Stimulated activated CD4-positive, alpha-beta T cell treated with anti-CD3 and anti-CD28 coated beads, Interleukin-1b, Interleukin-23, amount 100 ng/mL, for 4 hours (primary cell): ENCODE measurements around the gene C10orf71.

ENCODE experiments used
- DNase-seq, 2 donors: peaks; one replicate each; pipeline ENCODE4 v3.0.0-alpha.2; 2020; ENCODE audit warnings: low read depth in 2 of 2

The C10orf71 gene

DNA sequence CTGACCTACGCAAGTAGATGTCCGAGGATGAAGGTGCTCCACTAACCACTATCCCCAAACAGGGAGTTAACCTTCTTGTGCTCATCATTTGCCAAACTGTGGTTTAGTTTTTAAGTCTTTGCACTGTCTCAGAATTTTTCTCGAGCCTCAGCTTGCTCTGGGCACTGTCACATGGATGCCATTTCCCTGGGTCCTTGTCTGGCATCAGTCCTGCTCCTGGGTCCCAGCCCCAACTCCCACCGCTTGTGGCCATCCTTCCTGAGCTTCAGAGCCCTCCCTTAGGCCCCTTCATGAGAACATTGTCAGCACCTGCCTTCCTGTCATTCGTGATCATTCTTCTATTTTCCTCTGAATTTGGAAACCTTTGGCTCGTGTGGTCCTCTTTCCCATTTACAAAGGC is 33.8 kb downstream of the C10orf71 start:
- DNase-seq, result no peak

DNA sequence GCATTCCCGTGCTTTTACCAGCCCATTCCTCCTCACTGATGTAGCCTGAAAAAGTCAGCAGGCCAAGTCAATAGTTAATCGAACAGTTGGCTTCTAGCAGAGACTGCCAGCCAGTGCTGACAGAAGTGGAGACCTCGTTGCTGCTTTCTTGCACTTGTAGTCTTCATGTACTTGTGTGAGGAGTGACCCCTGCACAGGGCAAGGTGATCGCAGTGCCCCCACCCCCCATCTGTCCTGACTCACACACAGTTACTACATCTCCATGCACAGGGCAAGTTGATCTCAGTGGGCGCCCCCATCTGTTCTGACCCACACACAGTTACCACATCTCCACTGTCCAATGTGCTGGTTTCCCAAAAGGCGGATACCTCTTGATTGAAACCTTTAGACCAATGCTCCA is 34.2 kb downstream of the C10orf71 start:
- no peak for DNase-seq

DNA sequence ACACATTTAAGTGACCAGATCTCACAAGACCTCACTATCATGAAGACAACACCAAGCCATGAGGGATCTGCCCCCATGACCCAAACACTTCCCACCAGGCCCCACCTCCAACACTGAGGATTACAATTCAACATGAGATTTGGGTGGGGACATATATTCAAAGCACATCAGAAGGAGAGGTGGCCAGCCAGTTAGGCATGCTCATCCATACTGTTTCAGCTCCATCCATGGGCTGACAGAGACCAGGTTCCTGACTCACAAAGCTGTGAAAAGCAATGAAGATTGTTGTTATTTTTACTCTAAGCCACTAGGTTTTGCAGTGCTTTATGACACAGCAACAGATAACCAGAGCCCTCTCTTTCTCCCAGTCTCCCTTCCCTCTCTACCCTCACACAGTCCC is 36.0 kb downstream of the C10orf71 start:
- DNase-seq, result no peak

DNA sequence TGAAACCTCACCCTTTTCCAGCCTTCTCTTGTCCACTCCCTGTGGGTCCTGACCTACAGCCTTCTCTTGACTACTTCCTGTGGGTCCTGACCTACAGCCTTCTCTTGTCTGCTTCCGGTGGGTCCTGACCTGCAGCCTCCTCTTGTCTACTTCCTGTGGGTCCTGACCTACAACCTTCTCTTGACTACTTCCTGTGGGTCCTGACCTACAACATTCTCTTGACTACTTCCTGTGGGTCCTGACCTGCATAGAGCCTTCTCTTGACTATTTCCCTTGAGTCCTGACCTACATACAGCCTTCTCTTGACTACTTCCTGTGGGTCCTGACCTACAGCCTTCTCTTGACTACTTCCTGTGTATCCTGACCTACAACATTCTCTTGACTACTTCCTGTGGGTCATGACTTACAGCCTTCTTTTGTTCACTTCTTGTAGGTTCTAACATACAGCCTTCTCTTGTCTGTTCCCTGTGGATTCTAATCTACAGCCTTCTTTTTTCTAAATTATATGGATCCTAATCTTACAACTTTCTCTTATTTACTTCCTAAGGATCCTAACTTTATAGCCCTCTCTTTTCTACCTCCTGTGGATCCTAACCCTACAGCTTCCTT is 36.5 kb downstream of the C10orf71 start:
- no peak for DNase-seq

DNA sequence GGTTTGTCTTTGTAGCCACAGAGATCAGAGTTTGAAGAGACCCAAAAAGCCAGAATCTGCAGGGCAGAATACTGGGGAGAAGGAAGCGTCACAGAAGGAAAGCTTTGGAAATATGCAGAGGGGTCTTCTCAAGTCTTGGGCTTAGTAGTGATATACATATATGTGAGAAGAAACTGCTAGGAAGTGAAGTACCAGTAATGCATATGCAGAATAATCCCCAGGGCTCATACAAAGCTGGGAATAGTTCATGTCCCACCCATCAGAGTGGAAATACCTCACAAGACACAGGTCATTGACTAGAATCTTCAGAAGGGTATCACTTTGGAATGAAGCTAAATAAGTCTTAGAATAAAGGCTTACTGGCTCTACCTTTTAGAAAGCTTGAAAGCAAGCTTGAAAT is 39.6 kb downstream of the C10orf71 start:
- no peak for DNase-seq

DNA sequence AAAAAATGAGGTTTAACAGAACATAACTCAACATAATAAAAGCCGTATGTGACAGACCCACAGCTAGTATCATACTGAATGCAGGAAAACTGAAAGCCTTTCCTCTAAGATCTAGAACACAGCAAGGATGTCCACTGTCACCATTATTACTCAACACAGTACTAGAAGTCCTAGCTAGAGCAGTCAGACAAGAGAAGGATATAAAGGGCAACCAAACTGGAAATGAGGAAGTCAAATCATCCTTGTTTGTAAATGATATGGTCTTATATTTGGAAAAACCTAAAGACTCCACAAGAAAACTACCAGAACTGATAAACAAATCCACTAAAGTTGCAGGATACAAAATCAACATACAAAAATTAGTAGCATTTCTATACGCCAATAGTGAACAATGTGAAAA is 45.9 kb downstream of the C10orf71 start:
- DNase-seq, result no peak

DNA sequence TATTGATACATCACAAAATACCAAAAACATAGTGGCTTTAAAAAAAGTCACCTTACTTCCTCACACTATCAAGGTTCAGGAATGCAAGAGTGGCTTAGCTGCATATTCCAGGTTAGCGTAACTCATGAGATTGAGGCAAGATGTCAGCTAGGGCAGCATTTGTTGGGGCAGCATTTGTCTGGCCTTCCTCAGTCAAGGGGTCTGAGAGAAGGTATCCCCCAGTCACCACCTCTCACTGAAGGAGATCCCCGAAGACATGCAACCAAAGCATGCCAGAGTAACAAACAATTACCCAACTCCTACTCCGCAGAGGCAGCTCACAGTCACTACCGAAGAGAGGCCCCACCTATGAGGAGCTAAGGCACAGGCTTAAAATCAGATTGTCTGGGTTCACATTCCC is 48.4 kb downstream of the C10orf71 start:
- DNase-seq, result no peak

DNA sequence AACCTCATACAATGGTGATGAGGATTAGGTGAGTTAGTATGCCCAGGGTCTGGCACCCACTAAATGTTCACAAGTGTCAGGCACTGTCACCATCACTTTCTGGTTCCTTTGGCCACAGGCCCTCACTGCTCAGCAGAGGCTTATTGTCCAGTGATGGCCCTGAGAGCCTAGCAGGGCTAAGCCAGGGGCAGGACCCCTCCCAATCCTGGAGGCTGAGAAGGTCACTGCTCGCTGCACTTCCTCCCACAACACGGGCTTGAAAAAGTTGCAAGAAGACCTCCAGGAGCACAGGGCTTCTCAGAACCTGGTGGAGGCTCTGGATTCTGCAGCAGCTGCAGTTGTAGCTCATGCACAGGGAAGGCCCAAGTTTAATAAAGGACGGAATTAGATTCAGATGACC is 48.9 kb downstream of the C10orf71 start:
- DNase-seq, result no peak

DNA sequence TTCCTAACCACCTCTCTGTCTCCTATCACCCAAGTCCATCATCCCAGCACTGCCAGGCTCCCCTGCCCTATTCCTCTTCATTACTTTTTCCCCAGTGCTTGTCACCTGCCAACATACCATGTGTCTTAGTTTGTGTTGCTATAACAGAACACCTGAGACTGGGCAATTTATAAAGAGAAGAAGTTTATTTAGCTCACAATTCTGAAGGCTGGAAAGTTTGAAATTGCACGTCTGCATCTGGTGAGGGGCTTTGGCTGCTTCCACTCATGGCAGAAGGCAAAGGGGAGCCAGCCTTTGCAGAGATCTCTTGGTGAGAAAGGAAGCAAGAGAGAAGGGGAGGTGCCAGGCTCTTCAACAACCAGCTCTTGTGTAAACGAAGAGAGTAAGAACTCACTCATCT is 49.6 kb downstream of the C10orf71 start:
- DNase-seq, result no peak

DNA sequence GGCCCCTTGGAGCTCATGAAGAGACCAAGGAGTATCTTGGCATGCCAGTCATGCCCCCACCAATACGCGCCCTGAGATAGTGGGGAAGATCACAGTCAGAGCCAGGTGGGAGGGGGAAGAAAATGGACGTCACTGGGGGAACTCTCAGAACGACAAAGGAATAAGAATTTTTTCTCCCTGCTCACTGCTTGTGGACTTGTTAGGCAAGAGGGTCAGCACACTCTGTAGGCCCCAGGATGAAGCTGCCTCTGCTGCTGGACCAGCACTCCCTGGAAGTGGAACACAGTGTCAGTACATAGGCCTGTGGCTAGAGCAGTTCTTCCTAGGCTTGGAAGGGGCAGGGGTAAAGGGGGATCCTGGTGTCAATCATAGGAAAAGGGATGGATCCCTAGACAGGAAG is 50.4 kb downstream of the C10orf71 start:
- DNase-seq, result no peak

DNA sequence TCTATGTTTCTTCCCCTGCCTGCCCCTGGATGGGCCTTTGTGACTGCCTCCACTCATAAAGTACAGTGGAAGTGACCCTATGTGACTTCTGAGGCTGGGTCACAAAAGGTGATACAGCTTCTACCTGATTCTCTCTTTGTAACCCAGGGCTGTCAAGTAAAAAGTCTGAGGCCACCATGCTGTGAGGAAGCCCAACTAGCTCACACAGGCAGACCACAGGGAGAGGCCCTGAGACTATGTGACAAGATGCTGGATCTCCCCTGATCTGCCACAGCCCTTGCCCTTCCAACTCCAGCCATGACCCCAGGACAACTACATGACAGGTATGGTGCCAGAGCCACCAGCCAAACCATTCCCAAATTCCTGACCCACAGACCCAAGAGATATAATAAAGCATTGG is 51.2 kb downstream of the C10orf71 start:
- no peak for DNase-seq

DNA sequence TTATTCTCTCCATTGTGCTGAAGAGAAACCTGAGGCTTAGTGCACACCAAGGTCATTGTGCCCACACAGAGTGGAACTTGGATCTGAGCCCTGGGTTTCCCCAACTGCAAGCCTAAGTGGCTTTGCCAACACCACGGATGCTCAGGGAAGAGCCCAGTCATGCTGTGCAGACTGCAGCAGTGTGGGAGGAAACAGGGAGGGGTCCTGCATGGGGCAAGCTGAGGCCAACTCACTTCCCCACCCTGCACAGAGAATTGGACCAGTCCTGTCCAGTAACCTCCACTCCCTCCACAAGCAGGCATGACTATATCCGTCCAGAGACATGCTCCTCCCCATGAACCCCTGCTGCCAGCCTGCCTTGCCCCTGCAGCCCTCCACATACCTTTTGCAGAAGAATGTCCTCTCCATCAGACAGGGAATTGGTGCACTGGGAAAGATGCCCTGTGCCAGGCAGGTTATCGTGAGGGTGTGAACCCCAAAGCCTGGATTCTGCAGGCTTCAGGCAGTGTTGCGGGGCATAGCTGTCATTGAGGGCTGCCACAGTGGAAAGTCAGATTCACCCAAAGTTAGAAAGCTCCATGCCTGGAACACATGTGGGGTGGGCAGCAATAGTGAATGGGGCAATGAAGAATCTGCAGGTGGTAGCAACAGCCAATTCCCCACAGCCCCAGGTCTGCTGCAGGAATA is 52.0 kb downstream of the C10orf71 start:
- DNase-seq, result no peak

DNA sequence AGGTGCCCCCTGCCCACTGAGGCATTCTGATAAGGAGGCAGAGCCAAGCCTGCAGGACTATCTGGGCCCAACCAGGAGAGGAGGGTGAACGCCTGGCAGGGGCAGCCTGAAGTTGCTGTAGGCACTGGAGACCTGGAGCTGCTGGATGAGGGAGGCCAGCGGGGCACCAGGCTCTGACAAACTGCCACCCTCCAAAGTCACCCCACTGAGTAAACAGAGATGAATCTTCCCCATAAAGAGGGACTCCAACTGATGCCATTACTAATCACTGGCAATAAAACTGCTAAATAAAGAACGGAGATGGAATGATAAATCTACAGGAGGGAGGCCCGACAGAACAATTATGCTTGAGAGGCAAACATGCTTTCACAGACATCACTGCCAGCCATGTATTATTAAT is 52.7 kb downstream of the C10orf71 start:
- no peak for DNase-seq

DNA sequence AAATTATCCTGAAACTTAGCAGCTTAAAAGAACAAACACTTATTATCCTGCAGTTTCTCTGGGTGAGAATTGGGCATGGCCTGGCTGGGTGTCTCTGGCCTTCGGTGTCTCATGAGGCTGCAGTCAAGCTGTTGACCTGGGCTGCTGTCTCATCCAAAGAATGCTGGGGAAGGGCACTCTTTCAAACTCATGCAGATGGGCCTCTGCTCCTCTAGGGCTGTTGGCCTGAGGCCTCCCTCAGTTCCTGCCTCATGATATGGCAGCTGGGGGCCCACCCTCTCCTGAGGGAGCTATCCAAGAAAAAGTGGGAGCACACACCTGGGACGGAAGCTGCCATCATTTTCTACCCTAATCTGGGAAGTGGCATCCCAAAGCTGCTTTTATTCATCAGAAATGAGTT is 53.4 kb downstream of the C10orf71 start:
- DNase-seq, result no peak

DNA sequence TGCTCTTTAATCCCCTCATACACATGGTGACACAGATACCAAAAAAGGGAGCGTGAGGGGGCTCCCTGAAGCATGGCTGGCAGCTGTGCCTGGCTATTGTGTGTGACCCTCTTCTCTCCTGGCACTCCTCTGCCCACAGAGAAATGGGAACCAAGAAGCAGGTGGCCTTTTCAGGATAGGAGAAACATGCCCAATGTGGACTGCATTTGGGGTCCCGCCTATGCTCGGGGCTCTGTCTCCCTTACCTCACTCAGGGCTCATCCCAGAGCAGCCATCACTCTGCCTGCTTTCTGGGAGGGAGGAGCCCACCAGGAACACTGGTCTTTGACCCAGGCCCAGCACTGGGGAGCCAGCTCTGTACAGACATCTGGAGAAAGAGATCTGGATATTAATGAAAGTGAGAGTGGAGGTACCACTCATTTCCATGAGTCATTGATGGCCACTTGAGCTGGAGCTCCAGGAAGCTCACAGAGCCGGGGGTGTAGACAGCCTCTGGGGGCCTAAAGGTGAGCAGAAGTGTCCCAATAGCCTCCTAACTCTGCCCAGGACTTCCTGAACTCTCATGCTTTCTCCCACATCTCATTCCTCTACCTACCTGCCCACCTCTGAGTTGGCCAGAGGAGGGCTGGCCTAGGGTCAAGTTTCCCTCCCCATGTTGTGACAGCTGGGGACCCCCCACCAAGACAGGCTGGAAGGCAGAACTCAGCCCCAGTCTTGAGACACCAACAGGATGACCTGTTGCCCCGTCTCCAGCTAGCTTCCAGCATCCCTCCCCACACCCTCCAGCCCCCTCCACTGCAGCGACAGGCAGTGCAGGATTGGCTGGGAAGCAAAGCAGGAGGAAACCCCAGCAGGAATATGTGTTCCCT is 54.3 kb downstream of the C10orf71 start:
- no peak for DNase-seq

DNA sequence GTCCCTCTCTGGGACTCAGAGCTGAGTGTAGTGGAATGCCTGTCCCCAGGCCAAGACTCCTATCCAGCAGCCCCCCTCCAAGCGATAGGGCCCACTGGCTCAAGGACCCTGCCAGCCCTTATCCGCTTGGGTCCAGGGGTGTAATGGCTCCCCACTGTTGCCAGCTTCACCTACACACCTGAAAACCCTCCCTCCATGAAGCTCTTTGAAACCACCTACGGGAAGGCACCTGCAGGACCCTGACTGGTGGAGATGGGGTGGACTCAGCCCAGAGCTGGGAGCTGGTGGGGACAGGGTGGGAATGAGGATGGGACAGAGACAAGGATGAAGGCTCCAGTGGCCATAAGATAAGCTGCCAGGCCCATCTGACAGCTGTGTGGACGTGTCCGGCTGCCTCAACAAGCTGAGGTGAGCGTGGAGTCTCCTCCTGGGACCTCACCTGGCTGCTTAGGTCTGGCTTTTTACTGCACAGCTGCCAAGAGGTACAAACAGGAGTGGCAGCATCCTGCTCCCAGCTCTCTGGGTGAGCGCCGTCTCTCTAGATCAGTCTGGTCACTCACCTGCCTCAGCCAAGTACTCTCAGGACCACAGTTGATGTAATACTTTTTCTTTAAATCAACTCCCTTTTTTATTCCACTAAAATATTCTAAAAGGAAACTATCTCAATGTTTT is 55.1 kb downstream of the C10orf71 start:
- no peak for DNase-seq

DNA sequence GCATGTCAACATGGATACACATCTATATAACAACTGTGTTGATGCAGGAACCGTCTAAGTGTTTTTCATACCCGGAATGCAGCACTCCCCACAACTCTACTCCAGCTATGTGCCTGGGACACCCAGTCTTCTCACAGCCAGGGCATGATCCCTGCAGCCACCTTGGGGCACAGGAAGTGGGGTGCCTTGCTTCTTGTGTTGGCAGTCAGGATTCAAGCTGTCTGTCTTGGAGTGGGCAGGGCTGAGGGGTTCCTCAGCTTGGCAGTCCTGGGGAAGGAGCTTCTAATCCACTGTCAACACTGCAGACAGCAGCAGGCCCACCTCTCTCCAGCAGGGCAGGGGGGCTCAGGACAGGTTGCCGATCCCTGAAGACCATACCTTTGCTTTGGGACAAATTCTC is 55.6 kb downstream of the C10orf71 start:
- DNase-seq, result no peak

DNA sequence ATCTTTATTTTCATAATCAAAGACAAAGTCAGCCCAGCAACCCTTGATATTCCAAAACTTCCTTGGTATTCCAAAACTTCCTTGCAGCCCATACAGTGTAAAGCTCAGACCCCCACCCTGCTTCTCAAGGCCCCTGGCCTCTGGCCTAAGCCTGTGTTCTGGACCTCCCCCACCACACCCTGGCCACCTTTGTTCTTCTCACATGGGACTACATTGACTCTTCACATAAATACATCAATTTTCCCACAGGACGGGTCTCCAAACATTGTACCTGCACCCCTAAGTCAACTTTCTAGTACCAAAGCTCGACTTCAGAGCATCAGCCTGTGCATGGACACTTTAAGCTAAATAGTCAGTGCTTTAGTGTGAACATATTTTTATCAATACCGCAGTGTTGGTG is 56.3 kb downstream of the C10orf71 start:
- DNase-seq, result no peak

DNA sequence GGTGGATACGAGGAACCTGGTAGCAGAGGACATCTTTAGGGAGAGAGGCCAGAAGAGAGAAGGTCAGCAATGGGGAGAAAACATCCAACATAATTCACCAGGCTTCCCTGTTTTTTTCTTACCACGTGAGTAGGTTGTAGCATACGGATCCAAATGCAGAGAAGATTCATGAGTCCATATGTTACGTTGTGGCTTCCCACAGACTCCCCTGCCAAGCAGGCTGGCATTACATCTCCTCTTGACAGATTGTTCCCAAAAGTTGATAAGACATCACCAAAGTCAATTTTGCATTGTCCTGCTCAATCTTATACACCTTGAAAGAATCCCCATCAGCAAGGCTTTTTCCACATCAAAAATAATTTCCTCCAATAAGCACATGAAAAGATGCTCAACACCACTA is 57.2 kb downstream of the C10orf71 start:
- no peak for DNase-seq

DNA sequence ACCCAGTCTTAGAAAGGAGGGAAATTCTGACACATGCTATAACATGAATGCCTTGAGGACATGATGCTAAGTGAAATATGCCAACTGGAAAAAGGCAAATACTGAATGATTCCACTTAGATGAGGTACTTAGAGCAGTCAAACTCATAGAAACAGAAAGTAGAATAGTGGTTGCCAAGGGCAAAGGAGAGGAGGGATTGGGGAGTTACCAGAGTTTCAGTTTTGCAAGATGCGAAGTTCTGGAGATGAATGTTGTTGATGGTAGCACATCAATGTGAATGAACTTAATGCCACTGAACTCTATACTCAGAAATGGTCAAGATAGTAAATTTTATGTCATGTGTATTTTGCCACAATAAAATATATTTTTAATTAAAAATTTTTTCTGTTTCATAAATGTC is 58.0 kb downstream of the C10orf71 start:
- DNase-seq, result no peak

DNA sequence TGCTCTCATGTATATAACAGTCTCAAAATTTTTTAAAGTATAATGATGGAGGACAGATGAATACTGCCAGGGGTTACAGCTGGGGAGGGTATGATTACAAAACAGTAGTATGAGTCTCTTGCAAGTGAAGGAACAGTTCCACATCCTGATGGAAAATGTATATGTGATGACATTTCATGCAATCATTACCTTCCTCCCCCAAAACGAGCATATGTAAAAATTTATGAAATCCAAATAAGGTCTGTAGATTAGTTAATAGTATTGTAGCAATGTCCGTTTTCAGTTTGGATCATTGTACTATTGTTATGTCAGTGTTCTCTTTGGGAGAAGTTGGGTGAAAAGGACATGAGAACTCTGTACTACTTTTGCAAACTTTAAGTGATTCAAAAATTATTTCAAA is 58.9 kb downstream of the C10orf71 start:
- DNase-seq, result no peak
